Astrocyte (in vitro differentiated cells and primary cell): ENCODE data around the gene RBM20.

Source experiments
- EZH2 ChIP-seq: IDR thresholded peaks from 2 replicates; pipeline ENCODE4 v1.6.1; 2012; ENCODE audit warnings: mild to moderate bottlenecking, low read length, inconsistent platforms; ENCODE audit not compliant: insufficient read depth
- TF ChIP-seq, protein P1 (sequence below): IDR thresholded peaks from 2 replicates; pipeline ENCODE4 v1.5.1; 2011; ENCODE audit warnings: low read depth, mild to moderate bottlenecking, inconsistent platforms, low read length, moderate library complexity; ENCODE audit not compliant: insufficient read depth

GRCh38 chr10:110885932-110886674, 242.0 kb downstream of the RBM20 start:
- TF ChIP-seq, protein P1, sequence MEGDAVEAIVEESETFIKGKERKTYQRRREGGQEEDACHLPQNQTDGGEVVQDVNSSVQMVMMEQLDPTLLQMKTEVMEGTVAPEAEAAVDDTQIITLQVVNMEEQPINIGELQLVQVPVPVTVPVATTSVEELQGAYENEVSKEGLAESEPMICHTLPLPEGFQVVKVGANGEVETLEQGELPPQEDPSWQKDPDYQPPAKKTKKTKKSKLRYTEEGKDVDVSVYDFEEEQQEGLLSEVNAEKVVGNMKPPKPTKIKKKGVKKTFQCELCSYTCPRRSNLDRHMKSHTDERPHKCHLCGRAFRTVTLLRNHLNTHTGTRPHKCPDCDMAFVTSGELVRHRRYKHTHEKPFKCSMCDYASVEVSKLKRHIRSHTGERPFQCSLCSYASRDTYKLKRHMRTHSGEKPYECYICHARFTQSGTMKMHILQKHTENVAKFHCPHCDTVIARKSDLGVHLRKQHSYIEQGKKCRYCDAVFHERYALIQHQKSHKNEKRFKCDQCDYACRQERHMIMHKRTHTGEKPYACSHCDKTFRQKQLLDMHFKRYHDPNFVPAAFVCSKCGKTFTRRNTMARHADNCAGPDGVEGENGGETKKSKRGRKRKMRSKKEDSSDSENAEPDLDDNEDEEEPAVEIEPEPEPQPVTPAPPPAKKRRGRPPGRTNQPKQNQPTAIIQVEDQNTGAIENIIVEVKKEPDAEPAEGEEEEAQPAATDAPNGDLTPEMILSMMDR = no peak
- no peak for TF ChIP-seq EZH2
